Activated B cell treated with CpG ODN at 0.5 μM for 24 hours (primary cell): ENCODE results near the gene SLC33A1. TPM values are rescaled to one million over a fixed set of nuclear protein-coding genes. Genes with fewer than 3 reads are reported as not detected.
"Not testable (repeated sequence)": the region's sequence is repeated elsewhere in the genome, so short reads cannot be mapped to it uniquely, and the experiment has no call there.

Source experiments
- ATAC-seq: fragments of 200-7000 bp; cut with Tn5 transposase; one replicate; pipeline ENCODE4 v1.10.0; 2021; ENCODE audit warnings: low read depth, mild to moderate bottlenecking, moderate library complexity
- CTCF ChIA-PET: fragments of 350-600 bp; sonication (Branson Sonifier 250); formaldehyde crosslinking; loops from one replicate; lab custom pipeline; 2021; ENCODE audit warnings: antibody characterized with exemption; lab: Charles Lee
- POLR2A ChIA-PET: fragments of 350-600 bp; sonication (Branson Sonifier 250); formaldehyde crosslinking; loops from one replicate; lab custom pipeline; 2021; ENCODE audit warnings: antibody characterized with exemption; lab: Charles Lee
- DNase-seq: peaks from one replicate; pipeline ENCODE4 v3.0.0; 2022
- H3K27ac Mint-ChIP-seq: one replicate; pipeline ENCODE4 v1.8.0; 2020; ENCODE audit warnings: mixed read lengths
- H3K27me3 Mint-ChIP-seq: one replicate; pipeline ENCODE4 v1.8.0; 2021; ENCODE audit warnings: mixed read lengths
- H3K36me3 Mint-ChIP-seq: one replicate; pipeline ENCODE4 v1.8.0; 2021; ENCODE audit warnings: low read depth, mixed read lengths
- H3K4me1 Mint-ChIP-seq: one replicate; pipeline ENCODE4 v1.8.0; 2021; ENCODE audit warnings: mixed read lengths
- H3K4me3 Mint-ChIP-seq: one replicate; pipeline ENCODE4 v1.8.0; 2020; ENCODE audit warnings: mild to moderate bottlenecking, mixed read lengths
- H3K9me3 Mint-ChIP-seq: one replicate; pipeline ENCODE4 v1.8.0; 2020; ENCODE audit warnings: mixed read lengths
- intact Hi-C: fragments of 100-400 bp; cut with micrococcal nuclease; formaldehyde crosslinking; loops from one replicate; pipeline ENCODE4 v1.15.1; 2024
- total RNA-seq: library from RNA; stranded (reverse); gene quantifications from 2 replicates; pipeline ENCODE4 v1.2.3, GENCODE V29; 2022
- TF ChIP-seq, protein P1 (sequence below): fragments of 200-600 bp; IDR thresholded peaks from one replicate; pipeline ENCODE4 v1.8.0; 2022; ENCODE audit warnings: antibody characterized with exemption, mild to moderate bottlenecking

The SLC33A1 gene
- total RNA-seq, 1 donor from 2014 or later: 23.3 TPM

DNA sequence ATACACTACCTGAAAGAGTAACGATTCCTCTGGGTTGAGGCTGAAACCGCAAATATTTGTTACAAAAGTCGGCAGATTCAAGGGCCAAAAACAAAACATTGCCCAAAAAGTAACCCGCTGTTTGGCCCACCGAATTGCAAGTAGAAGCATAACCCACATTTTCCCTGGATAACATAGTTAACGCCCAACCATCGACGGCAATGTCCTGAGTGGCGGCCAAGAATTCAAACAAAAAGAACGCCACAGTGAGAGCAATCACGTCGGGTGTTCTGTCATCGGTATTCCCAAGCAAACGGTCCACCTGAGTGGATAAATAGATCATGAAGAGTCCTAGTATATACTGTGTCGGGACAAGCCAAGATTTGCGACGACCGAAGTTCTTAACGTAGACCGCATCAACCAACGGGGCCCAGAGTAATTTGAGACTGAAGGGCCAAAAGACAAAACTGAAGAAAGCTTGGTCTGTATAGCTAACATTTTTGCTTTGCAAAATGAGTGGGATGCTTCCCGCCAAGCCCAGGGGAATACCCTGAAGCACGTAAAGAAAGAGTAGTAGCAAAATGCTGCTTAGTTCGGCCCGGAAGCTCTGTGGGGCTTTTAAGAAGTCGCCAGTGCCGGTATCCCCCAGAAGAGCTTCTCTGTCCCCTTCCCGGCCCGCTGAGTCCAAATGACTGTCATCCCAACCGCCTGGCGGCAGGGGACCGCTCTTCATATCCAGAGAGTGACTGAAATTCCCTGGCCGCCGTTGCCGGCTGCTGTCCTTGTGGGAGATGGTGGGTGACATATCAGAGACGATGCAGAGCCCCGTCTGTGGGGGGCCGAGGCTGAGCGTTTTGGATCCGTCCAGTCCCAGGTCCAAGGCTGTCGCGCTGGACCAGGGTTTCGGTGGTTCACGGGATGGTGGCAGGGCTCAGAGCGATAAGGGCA, 750 bp downstream of the SLC33A1 start:
- intact Hi-C loops: loop anchor here (1.0 to 5.0 kb wide), 13 partner anchors 17 to 1529 kb away; partner anchors contain the start of genes C3orf33, CCNL1, DHX36 and GMPS
- Mint-ChIP-seq H3K4me3 (peak overlapping the region; percentile 98), H3K27ac (peak overlapping the region; percentile 98), H3K36me3 (peaks cover 30% of the 10 kb centered on the region), H3K27me3 (no peaks in the 10 kb centered on the region), H3K9me3 (no peaks in the 10 kb centered on the region), H3K4me1 (peaks cover 45% of the 10 kb centered on the region)
- CTCF ChIA-PET: interaction anchor here (1.5 to 2.6 kb wide), 2 partner anchors 17 to 47 kb away, joined by 5 to 21 read pairs; partner anchors contain the start of genes C3orf33 and GMPS
- ATAC-seq (peak; percentile 1), DNase-seq (no peak)
- TF ChIP-seq, protein P1, sequence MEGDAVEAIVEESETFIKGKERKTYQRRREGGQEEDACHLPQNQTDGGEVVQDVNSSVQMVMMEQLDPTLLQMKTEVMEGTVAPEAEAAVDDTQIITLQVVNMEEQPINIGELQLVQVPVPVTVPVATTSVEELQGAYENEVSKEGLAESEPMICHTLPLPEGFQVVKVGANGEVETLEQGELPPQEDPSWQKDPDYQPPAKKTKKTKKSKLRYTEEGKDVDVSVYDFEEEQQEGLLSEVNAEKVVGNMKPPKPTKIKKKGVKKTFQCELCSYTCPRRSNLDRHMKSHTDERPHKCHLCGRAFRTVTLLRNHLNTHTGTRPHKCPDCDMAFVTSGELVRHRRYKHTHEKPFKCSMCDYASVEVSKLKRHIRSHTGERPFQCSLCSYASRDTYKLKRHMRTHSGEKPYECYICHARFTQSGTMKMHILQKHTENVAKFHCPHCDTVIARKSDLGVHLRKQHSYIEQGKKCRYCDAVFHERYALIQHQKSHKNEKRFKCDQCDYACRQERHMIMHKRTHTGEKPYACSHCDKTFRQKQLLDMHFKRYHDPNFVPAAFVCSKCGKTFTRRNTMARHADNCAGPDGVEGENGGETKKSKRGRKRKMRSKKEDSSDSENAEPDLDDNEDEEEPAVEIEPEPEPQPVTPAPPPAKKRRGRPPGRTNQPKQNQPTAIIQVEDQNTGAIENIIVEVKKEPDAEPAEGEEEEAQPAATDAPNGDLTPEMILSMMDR: no peak
- POLR2A ChIA-PET: interaction anchor here (0.6 to 2.6 kb wide), 8 partner anchors 15 to 1528 kb away, joined by 3 to 36 read pairs (median 3); partner anchors contain the start of genes C3orf33, GMPS and SSR3

DNA sequence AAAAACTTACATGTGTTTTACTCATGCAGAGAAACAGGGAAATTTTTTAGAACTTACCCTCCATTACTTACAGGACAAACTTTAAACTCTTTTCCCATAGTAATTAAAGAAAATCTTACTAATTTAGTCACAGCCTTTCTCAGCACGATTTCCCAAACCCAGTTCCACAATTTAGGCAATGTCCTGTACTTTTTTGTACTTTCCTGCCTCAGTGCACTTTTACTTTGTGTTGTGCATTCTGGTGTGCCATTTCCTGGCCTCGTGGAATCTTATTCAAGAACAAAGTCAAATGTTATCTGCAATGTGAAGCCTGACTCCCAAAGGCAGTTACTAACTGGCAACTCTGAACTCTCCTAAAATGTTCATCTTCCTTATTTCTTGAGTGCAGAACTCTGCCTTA, 1.9 kb downstream of the SLC33A1 start:
- H3K27me3 Mint-ChIP-seq: no peaks in the 10 kb centered on the region
- H3K9me3 Mint-ChIP-seq: no peaks in the 10 kb centered on the region
- H3K27ac Mint-ChIP-seq: no peak overlapping the region
- H3K36me3 Mint-ChIP-seq: peaks cover 36% of the 10 kb centered on the region
- peak overlapping the region; percentile 98 for H3K4me3 Mint-ChIP-seq
- TF ChIP-seq, protein P1: no peak
- peaks cover 51% of the 10 kb centered on the region for H3K4me1 Mint-ChIP-seq
- CTCF ChIA-PET: interaction anchor here (2.6 kb wide), 1 partner anchor 46 kb away, joined by 21 read pairs; the partner anchor contains the start of gene C3orf33
- POLR2A ChIA-PET: interaction anchor here (2.2 to 2.6 kb wide), 3 partner anchors 18 to 703 kb away, joined by 6 to 36 read pairs (median 21); partner anchors contain the start of genes C3orf33, GMPS and SSR3
- intact Hi-C loops: loop anchor here (5.0 kb wide), 3 partner anchors 500 to 975 kb away; partner anchors contain the start of gene LEKR1
- ATAC-seq (no peak), DNase-seq (no peak)

DNA sequence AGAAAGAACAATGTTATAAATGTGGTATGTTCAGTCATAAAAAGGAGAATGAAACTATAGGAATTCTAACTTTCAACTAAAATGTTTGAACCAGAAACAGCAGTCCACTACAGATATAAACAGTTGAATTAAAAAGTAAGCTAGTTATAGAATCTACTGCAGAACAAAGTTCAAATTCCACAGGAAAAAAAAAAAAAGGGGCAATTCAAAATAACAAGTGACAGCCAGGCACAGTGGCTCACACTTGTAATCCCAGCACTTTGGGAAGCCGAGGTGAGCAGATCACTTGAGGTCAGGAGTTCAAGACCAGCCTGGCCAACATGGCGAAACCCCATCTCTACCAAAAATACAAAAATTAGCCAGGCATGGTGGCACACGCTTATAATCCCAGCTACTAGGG, 4.8 kb downstream of the SLC33A1 start:
- H3K27ac Mint-ChIP-seq, intact Hi-C loops, ATAC-seq: not testable (repeated sequence)

DNA sequence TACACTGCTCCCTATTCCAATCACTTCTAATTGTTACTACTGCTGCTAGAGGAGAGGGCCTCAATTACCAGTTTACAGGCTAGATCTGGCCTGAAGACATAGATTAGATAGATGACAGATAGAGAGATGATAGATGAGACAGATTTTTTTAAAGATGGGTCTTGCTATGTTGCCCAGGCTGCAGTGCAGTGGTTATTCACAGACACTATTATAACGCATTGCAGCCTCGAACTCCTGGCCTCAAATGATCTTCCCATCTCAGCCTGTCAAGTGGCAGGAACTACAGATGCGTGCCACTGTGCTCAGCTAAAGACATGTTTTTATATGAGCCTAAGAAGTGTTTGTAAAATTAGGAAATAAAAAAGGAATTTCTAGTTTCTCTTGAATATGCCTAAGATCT, 6.2 kb downstream of the SLC33A1 start:
- POLR2A ChIA-PET: no interaction called here
- TF ChIP-seq, protein P1: no peak
- CTCF ChIA-PET: no interaction called here
- intact Hi-C loops: no loop called here
- Mint-ChIP-seq H3K27me3 (no peaks in the 10 kb centered on the region), H3K36me3 (peaks cover 29% of the 10 kb centered on the region), H3K27ac (no peak overlapping the region), H3K4me1 (peaks cover 52% of the 10 kb centered on the region), H3K4me3 (no peak overlapping the region), H3K9me3 (no peaks in the 10 kb centered on the region)
- no peak for ATAC-seq
- no peak for DNase-seq

More for the DNA sequence above, 4.8 kb downstream of the SLC33A1 start:
- H3K4me3 Mint-ChIP-seq, POLR2A ChIA-PET, H3K9me3 Mint-ChIP-seq, CTCF ChIA-PET, H3K27me3 Mint-ChIP-seq, DNase-seq: not testable (repeated sequence)
- peaks cover 39% of the 10 kb centered on the region for H3K36me3 Mint-ChIP-seq
- H3K4me1 Mint-ChIP-seq: peaks cover 56% of the 10 kb centered on the region

DNA sequence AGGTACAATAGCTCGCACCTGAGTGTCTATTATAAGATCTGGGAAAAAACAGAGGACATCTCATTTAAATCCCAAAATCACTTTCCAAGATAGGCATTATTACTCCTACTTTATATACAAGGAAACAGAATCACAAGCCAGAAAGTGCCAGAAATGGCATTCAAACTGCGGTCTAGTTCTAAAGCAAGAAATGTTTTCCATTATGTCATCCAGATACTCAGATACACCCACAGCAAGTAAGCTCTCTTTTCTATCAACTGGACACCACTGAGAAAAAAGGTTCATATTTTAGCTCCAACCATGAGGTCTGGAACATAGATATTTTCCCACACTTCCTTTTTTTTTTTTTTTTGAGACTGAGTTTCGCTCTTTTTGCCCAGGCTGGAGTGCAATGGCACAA, 8.1 kb downstream of the SLC33A1 start:
- Mint-ChIP-seq H3K27me3 (no peaks in the 10 kb centered on the region), H3K9me3 (no peaks in the 10 kb centered on the region), H3K4me3 (no peak overlapping the region), H3K27ac (no peak overlapping the region), H3K4me1 (peaks cover 36% of the 10 kb centered on the region), H3K36me3 (peaks cover 20% of the 10 kb centered on the region)
- ChIA-PET POLR2A (interaction anchor here (1.2 kb wide), 1 partner anchor 40 kb away, joined by 3 read pairs; the partner anchor contains the start of gene C3orf33), CTCF (interaction anchor here (0.9 kb wide), 1 partner anchor 40 kb away, joined by 4 read pairs; the partner anchor contains the start of gene C3orf33)
- no peak for DNase-seq
- TF ChIP-seq, protein P1: no peak
- no peak for ATAC-seq
- intact Hi-C loops: no loop called here
